Panc1 (cell line): ENCODE measurements around the gene KLHL35. TPM values are rescaled to one million over a fixed set of nuclear protein-coding genes. Genes with fewer than 3 reads are reported as not detected.

ENCODE experiments used
- ATAC-seq: fragments of 200-7000 bp; cut with Tn5 transposase; 2 replicates; pipeline ENCODE4 v1.9.1; 2020; ENCODE audit warnings: mild to moderate bottlenecking, moderate library complexity
- BruUV-seq: library from RNA; stranded (reverse); fragments of 400-500 nt; replicated peaks from 2 replicates; lab custom pipeline; 2021; lab: Mats Ljungman, UMichigan
- CTCF ChIA-PET: fragments of 300-600 bp; sonication (Branson Sonifier 250); formaldehyde crosslinking; loops from one replicate; lab custom pipeline; 2022; ENCODE audit warnings: antibody characterized with exemption; lab: Charles Lee
- POLR2A ChIA-PET: fragments of 300-600 bp; sonication (Branson Sonifier 250); formaldehyde crosslinking; loops from one replicate; lab custom pipeline; 2022; ENCODE audit warnings: antibody characterized with exemption; lab: Charles Lee
- DNase-seq: peaks from one replicate; pipeline ENCODE4 v3.0.0-alpha.2; 2010; ENCODE audit warnings: low read depth, low spot score
- H3K27ac ChIP-seq: 2 replicates; pipeline ENCODE4 v1.5.1; 2011; ENCODE audit warnings: mild to moderate bottlenecking, low read length, inconsistent platforms
- H3K27me3 ChIP-seq: fragments of 200-500 bp; sonication (Bioruptor generic); 2 replicates; pipeline ENCODE4 v1.6.0; 2014; ENCODE audit warnings: low read length, inconsistent platforms; ENCODE audit not compliant: control insufficient read depth, insufficient read depth
- H3K36me3 ChIP-seq: fragments of 200-500 bp; sonication (Bioruptor generic); 2 replicates; pipeline ENCODE4 v1.5.1; 2014; ENCODE audit warnings: inconsistent platforms, mild to moderate bottlenecking, low read length, moderate library complexity; ENCODE audit not compliant: control insufficient read depth, insufficient read depth
- H3K4me1 ChIP-seq: 2 replicates; pipeline ENCODE4 v1.5.1; 2011; ENCODE audit warnings: inconsistent platforms, mild to moderate bottlenecking, low read length, moderate library complexity; ENCODE audit not compliant: control insufficient read depth, insufficient read depth
- H3K4me3 ChIP-seq, 2 experiments: 2 replicates each; pipeline ENCODE4 v1.5.1; 2011 to 2012; ENCODE audit warnings: low read depth in 2 of 2, low read length in 2 of 2, mild to moderate bottlenecking in 2 of 2, inconsistent platforms in 1 of 2, moderate library complexity in 1 of 2
- H3K9me3 ChIP-seq: fragments of 200-500 bp; sonication (Bioruptor generic); 2 replicates; pipeline ENCODE4 v1.5.1; 2014; ENCODE audit warnings: low read depth, mild to moderate bottlenecking, inconsistent platforms, low read length, moderate library complexity; ENCODE audit not compliant: control insufficient read depth, insufficient read depth
- CTCF ChIP-seq: fragments of 450-650 bp; IDR thresholded peaks from 2 replicates; pipeline ENCODE4 v1.5.1; 2017; ENCODE audit warnings: mild to moderate bottlenecking
- POLR2AphosphoS5 ChIP-seq: IDR thresholded peaks from 2 replicates; pipeline ENCODE4 v1.6.1; 2012; ENCODE audit warnings: mild to moderate bottlenecking, low read depth, low read length, moderate library complexity
- REST ChIP-seq, 2 experiments: IDR thresholded peaks; 2 replicates each; pipeline ENCODE4 v1.6.1; 2011 to 2012; ENCODE audit warnings: low read depth in 2 of 2, control low read depth in 1 of 2, low read length in 1 of 2, mild to moderate bottlenecking in 1 of 2, moderate library complexity in 1 of 2; ENCODE audit not compliant: insufficient read depth in 1 of 2
- SIN3A ChIP-seq: IDR thresholded peaks from 2 replicates; pipeline ENCODE4 v1.6.1; 2012; ENCODE audit warnings: low read depth, mild to moderate bottlenecking, low read length, moderate library complexity, borderline replicate concordance; ENCODE audit not compliant: insufficient read depth
- TCF7L2 ChIP-seq: IDR thresholded peaks from 2 replicates; pipeline ENCODE4 v1.6.1; 2011; ENCODE audit warnings: mild to moderate bottlenecking, low read depth, low read length, inconsistent platforms
- in situ Hi-C: cut with HindIII; loops from 2 replicates; pipeline ENCODE4 v1.10.0; 2016; ENCODE audit warnings: low sequenced_read_pairs, low pct_unique_long_range_greater_than_20kb
- intact Hi-C: fragments of 100-400 bp; cut with micrococcal nuclease; formaldehyde crosslinking; loops from one replicate; pipeline ENCODE4 v1.10.0; 2022; ENCODE audit not compliant: unreplicated experiment
- total RNA-seq: library from RNA; stranded (reverse); gene quantifications from one replicate; pipeline ENCODE4 v1.2.1, GENCODE V29; 2021; ENCODE audit not compliant: unreplicated experiment

KLHL35 gene
- total RNA-seq, 1 experiment from 2014 or later = 10.9 TPM

GRCh38 chr11:75442161-75442885 lies 9.3 kb upstream of the KLHL35 start:
- no TSS peak for BruUV-seq
- ATAC-seq (no peak), DNase-seq (no peak)
- H3K9me3 ChIP-seq = no peaks in the 10 kb centered on the region
- ChIA-PET POLR2A (no interaction called here), CTCF (no interaction called here)
- no peak overlapping the region for H3K27ac ChIP-seq
- in situ Hi-C loops = no loop called here
- no peak for TF ChIP-seq REST (IDR thresholded peaks at IDR 0.05; ENCODE audit: insufficient read depth in 1 of 2, low read depth in 2 of 2, low read length in 1 of 2)
- no peak overlapping the region for H3K4me3 ChIP-seq
- H3K36me3 ChIP-seq = no peaks in the 10 kb centered on the region
- H3K4me1 ChIP-seq = no peaks in the 10 kb centered on the region
- H3K27me3 ChIP-seq = no peaks in the 10 kb centered on the region; the same call in 1 of the 2 replicates
- intact Hi-C loops = no loop called here

GRCh38 chr11:75441804-75442132 lies 8.8 kb upstream of the KLHL35 start:
- BruUV-seq = no TSS peak
- Histone ChIP-seq H3K27me3 (no peaks in the 10 kb centered on the region; the same call in 1 of the 2 replicates), H3K4me1 (no peaks in the 10 kb centered on the region), H3K9me3 (no peaks in the 10 kb centered on the region), H3K36me3 (no peaks in the 10 kb centered on the region), H3K27ac (no peak overlapping the region), H3K4me3 (no peak overlapping the region)
- in situ Hi-C loops (no loop called here), intact Hi-C loops (no loop called here)
- ChIA-PET CTCF (no interaction called here), POLR2A (no interaction called here)
- DNase-seq (no peak), ATAC-seq (no peak)
- TF ChIP-seq CTCF (no peak), TCF7L2 (no peak), POLR2AphosphoS5 (no peak)

- intact Hi-C loops (no loop called here), in situ Hi-C loops (no loop called here)
- TF ChIP-seq POLR2AphosphoS5 = no peak
- no peak for TF ChIP-seq TCF7L2
- no peak for TF ChIP-seq CTCF
- no peak for TF ChIP-seq REST (IDR thresholded peaks at IDR 0.05; ENCODE audit: insufficient read depth in 1 of 2, low read depth in 2 of 2, low read length in 1 of 2)
- TF ChIP-seq SIN3A = no peak
- Histone ChIP-seq H3K36me3 (no peaks in the 10 kb centered on the region), H3K27me3 (no peaks in the 10 kb centered on the region; the same call in 1 of the 2 replicates), H3K9me3 (no peaks in the 10 kb centered on the region), H3K4me3 (no peak overlapping the region), H3K27ac (no peak overlapping the region), H3K4me1 (no peaks in the 10 kb centered on the region)
- ATAC-seq = no peak
- DNase-seq = no peak
- BruUV-seq = no TSS peak
- ChIA-PET CTCF (no interaction called here), POLR2A (no interaction called here)
Measured at GRCh38 chr11:75440960-75441803, 8.2 kb upstream of the KLHL35 start.
